Activated B cell treated with CpG ODN at 0.5 μM for 24 hours (primary cell): ENCODE results near the gene RGN. TPM values are rescaled to one million over a fixed set of nuclear protein-coding genes. Genes with fewer than 3 reads are reported as not detected.
"Not testable (repeated sequence)": the region's sequence is repeated elsewhere in the genome, so short reads cannot be mapped to it uniquely, and the experiment has no call there.

Source experiments
- ATAC-seq: fragments of 200-7000 bp; cut with Tn5 transposase; one replicate; pipeline ENCODE4 v1.10.0; 2021; ENCODE audit warnings: low read depth, mild to moderate bottlenecking, moderate library complexity
- CTCF ChIA-PET: fragments of 350-600 bp; sonication (Branson Sonifier 250); formaldehyde crosslinking; loops from one replicate; lab custom pipeline; 2021; ENCODE audit warnings: antibody characterized with exemption; lab: Charles Lee
- POLR2A ChIA-PET: fragments of 350-600 bp; sonication (Branson Sonifier 250); formaldehyde crosslinking; loops from one replicate; lab custom pipeline; 2021; ENCODE audit warnings: antibody characterized with exemption; lab: Charles Lee
- DNase-seq: peaks from one replicate; pipeline ENCODE4 v3.0.0; 2022
- H3K27ac Mint-ChIP-seq: one replicate; pipeline ENCODE4 v1.8.0; 2020; ENCODE audit warnings: mixed read lengths
- H3K27me3 Mint-ChIP-seq: one replicate; pipeline ENCODE4 v1.8.0; 2021; ENCODE audit warnings: mixed read lengths
- H3K36me3 Mint-ChIP-seq: one replicate; pipeline ENCODE4 v1.8.0; 2021; ENCODE audit warnings: low read depth, mixed read lengths
- H3K4me1 Mint-ChIP-seq: one replicate; pipeline ENCODE4 v1.8.0; 2021; ENCODE audit warnings: mixed read lengths
- H3K4me3 Mint-ChIP-seq: one replicate; pipeline ENCODE4 v1.8.0; 2020; ENCODE audit warnings: mild to moderate bottlenecking, mixed read lengths
- H3K9me3 Mint-ChIP-seq: one replicate; pipeline ENCODE4 v1.8.0; 2020; ENCODE audit warnings: mixed read lengths
- intact Hi-C: fragments of 100-400 bp; cut with micrococcal nuclease; formaldehyde crosslinking; loops from one replicate; pipeline ENCODE4 v1.15.1; 2024
- total RNA-seq: library from RNA; stranded (reverse); gene quantifications from 2 replicates; pipeline ENCODE4 v1.2.3, GENCODE V29; 2022
- TF ChIP-seq, protein P1 (sequence below): fragments of 200-600 bp; IDR thresholded peaks from one replicate; pipeline ENCODE4 v1.8.0; 2022; ENCODE audit warnings: antibody characterized with exemption, mild to moderate bottlenecking

RGN gene
- total RNA-seq, 1 donor from 2014 or later, result 0.27 TPM

DNA sequence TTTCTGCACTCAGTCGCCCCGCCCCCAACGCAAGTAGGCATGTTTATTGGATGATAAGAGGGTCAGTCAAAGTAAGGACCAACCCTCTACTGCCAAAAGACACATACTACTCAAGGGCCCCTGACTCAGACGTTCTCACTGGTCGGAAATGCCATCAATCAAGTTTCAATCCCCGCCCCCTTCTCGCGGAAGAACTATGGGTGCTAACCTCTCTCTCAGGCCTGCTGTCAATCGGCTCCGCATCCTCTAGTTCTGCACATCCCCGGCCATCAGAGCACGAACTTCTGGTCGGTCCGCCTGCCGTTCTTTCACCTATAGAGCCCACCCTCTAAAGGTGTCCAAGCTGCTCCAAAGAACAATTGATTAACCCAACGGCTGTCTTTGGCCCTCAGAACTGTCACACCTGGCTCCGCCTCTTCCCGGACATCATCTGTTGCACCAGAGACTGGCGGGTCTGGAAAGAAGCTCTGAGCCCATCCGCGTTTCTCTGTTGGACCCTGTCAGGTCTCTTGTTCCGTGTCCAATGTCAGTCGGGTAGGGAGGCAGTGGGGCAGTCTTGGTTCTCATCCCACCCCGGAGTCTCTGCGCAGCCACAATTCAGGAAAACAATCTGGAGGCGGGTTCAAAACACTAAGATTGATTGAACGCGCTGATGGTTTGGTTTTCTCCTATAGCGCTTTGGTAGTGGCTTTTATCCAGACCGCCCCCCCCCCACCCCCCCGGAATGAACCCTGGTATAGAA is 51.1 kb downstream of the RGN start:
- H3K27me3 Mint-ChIP-seq, result no peaks in the 10 kb centered on the region
- POLR2A ChIA-PET, result interaction anchor here (0.5 to 3.6 kb wide), 5 partner anchors 14 to 88 kb away, joined by 3 to 30 read pairs (median 4); partner anchors contain the start of genes NDUFB11 and RBM10
- peak; percentile 76 for DNase-seq
- CTCF ChIA-PET, result interaction anchor here (1.1 kb wide), 1 partner anchor 15 kb away, joined by 4 read pairs; the partner anchor contains the start of gene NDUFB11
- intact Hi-C loops, result loop anchor here (1.0 kb wide), 2 partner anchors 16 to 293 kb away; partner anchors contain the start of gene RBM10
- H3K4me1 Mint-ChIP-seq, result no peaks in the 10 kb centered on the region
- TF ChIP-seq, protein P1, sequence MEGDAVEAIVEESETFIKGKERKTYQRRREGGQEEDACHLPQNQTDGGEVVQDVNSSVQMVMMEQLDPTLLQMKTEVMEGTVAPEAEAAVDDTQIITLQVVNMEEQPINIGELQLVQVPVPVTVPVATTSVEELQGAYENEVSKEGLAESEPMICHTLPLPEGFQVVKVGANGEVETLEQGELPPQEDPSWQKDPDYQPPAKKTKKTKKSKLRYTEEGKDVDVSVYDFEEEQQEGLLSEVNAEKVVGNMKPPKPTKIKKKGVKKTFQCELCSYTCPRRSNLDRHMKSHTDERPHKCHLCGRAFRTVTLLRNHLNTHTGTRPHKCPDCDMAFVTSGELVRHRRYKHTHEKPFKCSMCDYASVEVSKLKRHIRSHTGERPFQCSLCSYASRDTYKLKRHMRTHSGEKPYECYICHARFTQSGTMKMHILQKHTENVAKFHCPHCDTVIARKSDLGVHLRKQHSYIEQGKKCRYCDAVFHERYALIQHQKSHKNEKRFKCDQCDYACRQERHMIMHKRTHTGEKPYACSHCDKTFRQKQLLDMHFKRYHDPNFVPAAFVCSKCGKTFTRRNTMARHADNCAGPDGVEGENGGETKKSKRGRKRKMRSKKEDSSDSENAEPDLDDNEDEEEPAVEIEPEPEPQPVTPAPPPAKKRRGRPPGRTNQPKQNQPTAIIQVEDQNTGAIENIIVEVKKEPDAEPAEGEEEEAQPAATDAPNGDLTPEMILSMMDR, result no peak
- peaks cover 5% of the 10 kb centered on the region for H3K36me3 Mint-ChIP-seq
- no peaks in the 10 kb centered on the region for H3K9me3 Mint-ChIP-seq
- H3K27ac Mint-ChIP-seq, result peak overlapping the region; percentile 94
- peak; percentile 98 for ATAC-seq
- H3K4me3 Mint-ChIP-seq, result peak overlapping the region; percentile 97

DNA sequence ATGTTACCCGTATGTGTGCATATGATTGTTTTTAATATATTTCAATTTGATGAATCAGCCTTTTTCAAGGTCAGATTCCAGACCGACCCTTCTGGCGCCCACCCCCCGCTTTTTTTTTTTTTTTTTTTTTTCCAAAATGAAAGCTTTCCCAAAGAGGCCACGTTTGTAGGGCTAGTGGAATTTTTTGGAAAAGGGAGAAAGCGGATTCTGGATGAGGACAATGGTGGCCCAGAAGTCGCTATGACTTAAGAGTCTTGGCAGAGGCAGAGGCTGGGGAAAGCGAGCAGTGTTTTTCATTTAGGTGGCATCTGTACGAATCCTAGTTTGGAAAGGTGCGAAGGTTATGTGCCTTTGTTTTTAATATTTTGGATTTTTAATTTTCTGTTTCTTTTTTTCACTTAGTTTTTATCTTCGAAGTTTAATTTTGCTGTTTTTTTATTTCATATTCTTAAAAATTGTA is 51.7 kb downstream of the RGN start:
- DNase-seq, result no peak
- H3K27ac Mint-ChIP-seq, result peak overlapping the region; percentile 24
- H3K27me3 Mint-ChIP-seq, result no peaks in the 10 kb centered on the region
- H3K4me3 Mint-ChIP-seq, result peak overlapping the region; percentile 97
- POLR2A ChIA-PET, result interaction anchor here (0.5 to 3.6 kb wide), 6 partner anchors 13 to 88 kb away, joined by 3 to 30 read pairs (median 4); partner anchors contain the start of genes NDUFB11 and RBM10
- no peaks in the 10 kb centered on the region for H3K9me3 Mint-ChIP-seq
- H3K4me1 Mint-ChIP-seq, result no peaks in the 10 kb centered on the region
- intact Hi-C loops, result loop anchor here (1.0 kb wide), 2 partner anchors 15 to 294 kb away; partner anchors contain the start of gene RBM10
- peaks cover 5% of the 10 kb centered on the region for H3K36me3 Mint-ChIP-seq
- TF ChIP-seq, protein P1, result no peak
- no peak for ATAC-seq
- CTCF ChIA-PET, result interaction anchor here (1.1 kb wide), 1 partner anchor 15 kb away, joined by 4 read pairs; the partner anchor contains the start of gene NDUFB11

DNA sequence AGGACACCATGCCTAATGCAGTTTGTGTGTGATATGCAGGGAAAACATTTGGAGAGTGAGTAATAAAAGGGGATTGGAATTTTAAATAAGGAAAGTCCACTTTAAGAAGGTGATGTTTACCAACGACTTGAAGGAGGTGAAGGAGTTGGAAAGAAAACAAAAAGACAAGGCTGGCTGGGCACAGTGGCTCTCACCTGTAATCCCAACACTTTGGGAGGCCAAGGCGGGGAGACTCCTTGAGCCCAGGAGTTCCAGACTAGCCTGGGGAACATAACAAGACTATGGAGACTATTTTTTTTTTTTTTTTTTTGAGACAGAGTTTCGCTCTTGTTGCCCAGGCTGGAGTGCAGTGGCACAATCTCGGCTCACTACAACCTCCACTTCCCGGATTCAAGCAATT is 55.2 kb downstream of the RGN start:
- Mint-ChIP-seq H3K4me1 (no peaks in the 10 kb centered on the region), H3K4me3 (no peak overlapping the region), H3K27ac (no peak overlapping the region), H3K27me3 (no peaks in the 10 kb centered on the region), H3K36me3 (peaks cover 9% of the 10 kb centered on the region), H3K9me3 (no peaks in the 10 kb centered on the region)
- intact Hi-C loops, result no loop called here
- CTCF ChIA-PET, result no interaction called here
- TF ChIP-seq, protein P1, result no peak
- DNase-seq (no peak), ATAC-seq (no peak)
- POLR2A ChIA-PET, result no interaction called here

DNA sequence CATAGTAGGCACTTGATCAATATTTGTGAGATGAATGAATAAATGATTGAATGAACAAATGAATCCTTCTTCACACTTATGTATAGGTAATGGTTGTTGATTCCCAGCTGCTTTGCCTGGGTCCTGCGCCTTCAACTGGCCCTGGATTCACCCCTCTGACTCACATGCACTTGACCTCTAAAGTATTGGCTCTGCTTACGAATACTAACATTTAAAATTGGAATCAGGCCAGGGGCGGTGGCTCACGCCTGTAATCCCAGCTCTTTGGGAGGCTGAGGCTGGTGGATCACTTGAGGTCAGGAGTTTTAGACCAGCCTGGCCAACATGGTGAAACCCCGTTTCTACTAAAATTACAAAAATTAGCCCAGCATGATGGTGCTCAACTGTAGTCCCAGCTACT is 57.4 kb downstream of the RGN start:
- H3K27me3 Mint-ChIP-seq, H3K4me1 Mint-ChIP-seq, DNase-seq, H3K27ac Mint-ChIP-seq, ATAC-seq, intact Hi-C loops, H3K9me3 Mint-ChIP-seq, H3K4me3 Mint-ChIP-seq: not testable (repeated sequence)
- POLR2A ChIA-PET, result interaction anchor here (1.5 kb wide), 1 partner anchor 9 kb away, joined by 14 read pairs; the partner anchor contains the start of genes NDUFB11 and RBM10
- CTCF ChIA-PET, result interaction anchor here (1.2 kb wide), 1 partner anchor 10 kb away, joined by 3 read pairs; the partner anchor contains the start of gene RBM10
- peaks cover 13% of the 10 kb centered on the region for H3K36me3 Mint-ChIP-seq

DNA sequence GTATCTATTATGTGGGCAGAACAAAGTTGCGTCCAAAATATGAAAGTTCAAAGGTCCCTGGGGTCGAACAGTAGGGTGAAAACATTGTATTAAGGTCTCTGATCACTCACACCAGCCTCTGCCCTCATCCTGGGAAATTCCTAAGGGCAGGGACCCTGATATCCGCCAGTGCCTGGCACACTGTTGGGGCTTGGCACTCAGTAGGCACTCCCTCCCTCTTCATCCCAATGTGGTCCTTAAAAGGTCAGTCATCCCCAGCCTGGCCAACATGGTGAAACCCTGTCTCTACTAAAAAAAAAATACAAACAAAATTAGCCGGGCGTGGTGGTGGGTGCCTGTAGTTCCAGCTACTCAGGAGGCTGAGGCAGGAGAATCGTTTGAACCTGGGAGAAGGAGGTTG is 59.9 kb downstream of the RGN start:
- Mint-ChIP-seq H3K27ac (no peak overlapping the region), H3K27me3 (no peaks in the 10 kb centered on the region), H3K4me3 (no peak overlapping the region), H3K9me3 (no peaks in the 10 kb centered on the region), H3K36me3 (peaks cover 26% of the 10 kb centered on the region), H3K4me1 (peaks cover 3% of the 10 kb centered on the region)
- DNase-seq, result no peak
- ChIA-PET CTCF (no interaction called here), POLR2A (no interaction called here)
- no peak for ATAC-seq
- intact Hi-C loops, result no loop called here
- TF ChIP-seq, protein P1, result no peak

Other genes with a start within 250 kb of the RGN start
- gene RP2, start 241.4 kb upstream of the RGN start, total RNA-seq, result 11.3 TPM in 2 replicates
- gene JADE3, start 166.0 kb upstream of the RGN start, total RNA-seq, result 45.3 and 48.4 TPM in 2 replicates
- 73.3 and 88.0 TPM in 2 replicates for gene NDUFB11, start 66.3 kb downstream of the RGN start, total RNA-seq
- 54.9 and 55.6 TPM in 2 replicates for gene RBM10, start 66.8 kb downstream of the RGN start, total RNA-seq
- gene UBA1, start 115.4 kb downstream of the RGN start, total RNA-seq, result 229 and 235 TPM in 2 replicates
- gene CDK16, start 140.2 kb downstream of the RGN start, total RNA-seq, result 45.0 and 49.0 TPM in 2 replicates
- 84.3 and 89.2 TPM in 2 replicates for gene USP11, start 154.6 kb downstream of the RGN start, total RNA-seq